Parathyroid adenoma (tissue), 2 donors: Measurements from ENCODE around the gene GABRR3.
A peak's percentile ranks its signal among the peaks of the same experiment; 100 is the strongest.

ENCODE experiments used
- H2AFZ ChIP-seq: fragments of 300-600 bp; sonication (generic); one replicate; pipeline ENCODE4 v1.7.0; 2017; ENCODE audit warnings: antibody characterized with exemption, mild to moderate bottlenecking
- H3K27ac ChIP-seq: fragments of 300-600 bp; sonication (generic); one replicate; pipeline ENCODE4 v1.7.0; 2017
- H3K27me3 ChIP-seq: fragments of 300-600 bp; sonication (generic); one replicate; pipeline ENCODE4 v1.7.0; 2017; ENCODE audit warnings: low read length; ENCODE audit not compliant: control insufficient read depth, insufficient read depth
- H3K36me3 ChIP-seq: fragments of 300-600 bp; sonication (generic); one replicate; pipeline ENCODE4 v1.7.0; 2017; ENCODE audit warnings: low read length; ENCODE audit not compliant: control insufficient read depth, insufficient read depth
- H3K4me1 ChIP-seq: fragments of 300-600 bp; sonication (generic); one replicate; pipeline ENCODE4 v1.7.0; 2017; ENCODE audit warnings: control low read depth
- H3K4me2 ChIP-seq: fragments of 300-600 bp; sonication (generic); one replicate; pipeline ENCODE4 v1.7.0; 2017; ENCODE audit warnings: low read length
- H3K4me3 ChIP-seq: fragments of 300-600 bp; sonication (generic); one replicate; pipeline ENCODE4 v1.7.0; 2017; ENCODE audit warnings: low read depth, low read length
- H3K79me2 ChIP-seq: fragments of 300-600 bp; sonication (generic); one replicate; pipeline ENCODE4 v1.7.0; 2017; ENCODE audit warnings: control low read depth
- H3K9ac ChIP-seq: fragments of 300-600 bp; sonication (generic); one replicate; pipeline ENCODE4 v1.7.0; 2017; ENCODE audit warnings: mild to moderate bottlenecking
- H3K9me3 ChIP-seq: fragments of 300-600 bp; sonication (generic); one replicate; pipeline ENCODE4 v1.7.0; 2017; ENCODE audit warnings: low read length; ENCODE audit not compliant: control insufficient read depth
- CTCF ChIP-seq: fragments of 300-600 bp; sonication (generic); IDR thresholded peaks from one replicate; pipeline ENCODE4 v1.7.0; 2017; ENCODE audit warnings: antibody characterized with exemption, mild to moderate bottlenecking
- donor health status: primary hyperparathyroidism.

The GABRR3 gene

GRCh38 chr3:98025392-98025945, 9.6 kb downstream of the GABRR3 start:
- Histone ChIP-seq H3K79me2 (no peaks in the 10 kb centered on the region), H3K9me3 (no peaks in the 10 kb centered on the region), H3K36me3 (no peaks in the 10 kb centered on the region), H3K27me3 (no peaks in the 10 kb centered on the region), H3K4me3 (no peak overlapping the region), H3K4me1 (no peaks in the 10 kb centered on the region), H2AFZ (peak overlapping the region; percentile 20), H3K27ac (no peak overlapping the region), H3K9ac (no peak overlapping the region), H3K4me2 (no peak overlapping the region)
- no peak for TF ChIP-seq CTCF

GRCh38 chr3:98022978-98023820, 11.9 kb downstream of the GABRR3 start:
- Histone ChIP-seq H3K27me3 (no peaks in the 10 kb centered on the region), H3K79me2 (no peaks in the 10 kb centered on the region), H3K4me1 (no peaks in the 10 kb centered on the region), H3K4me3 (no peak overlapping the region), H3K9me3 (no peaks in the 10 kb centered on the region), H3K27ac (no peak overlapping the region), H3K9ac (no peak overlapping the region), H3K36me3 (no peaks in the 10 kb centered on the region), H3K4me2 (no peak overlapping the region), H2AFZ (no peak overlapping the region)
- TF ChIP-seq CTCF, result peak; percentile 98

- Histone ChIP-seq H3K27ac (no peak overlapping the region), H3K36me3 (no peaks in the 10 kb centered on the region), H2AFZ (no peak overlapping the region), H3K9me3 (no peaks in the 10 kb centered on the region), H3K9ac (no peak overlapping the region), H3K27me3 (no peaks in the 10 kb centered on the region), H3K4me2 (no peak overlapping the region), H3K79me2 (no peaks in the 10 kb centered on the region), H3K4me1 (no peaks in the 10 kb centered on the region), H3K4me3 (no peak overlapping the region)
- TF ChIP-seq CTCF, result no peak
Measured at GRCh38 chr3:98021830-98022560, 13.1 kb downstream of the GABRR3 start.

- no peak for TF ChIP-seq CTCF
- H3K79me2 ChIP-seq, result no peaks in the 10 kb centered on the region
- no peak overlapping the region for H3K4me3 ChIP-seq
- no peaks in the 10 kb centered on the region for H3K4me1 ChIP-seq
- H3K4me2 ChIP-seq, result no peak overlapping the region
- H3K27ac ChIP-seq, result no peak overlapping the region
- H3K36me3 ChIP-seq, result no peaks in the 10 kb centered on the region
- no peak overlapping the region for H3K9ac ChIP-seq
- no peaks in the 10 kb centered on the region for H3K27me3 ChIP-seq
- H2AFZ ChIP-seq, result no peak overlapping the region
- no peaks in the 10 kb centered on the region for H3K9me3 ChIP-seq
Measured at GRCh38 chr3:98020412-98020811, 14.7 kb downstream of the GABRR3 start.
